ENCODE data around the gene CBY1. TPM values are rescaled to one million over a fixed set of nuclear protein-coding genes. Genes with fewer than 3 reads are reported as not detected.

Gene CBY1
- polyA plus RNA-seq, 1 of the 3 experiments (the other 2 are of a cell fraction), result 21.8 TPM

GRCh38 chr22:38719196-38719595 is 62.8 kb downstream of the CBY1 start:
- ChIA-PET POLR2A (no interaction called here), CTCF (interaction anchor here (4.7 kb wide), 1 partner anchor 14 kb away, joined by 15 read pairs; no protein-coding TSS in a partner anchor)
- H3K4me3 ChIP-seq (ENCODE audit: low read depth in 2 of 2, low read length in 1 of 2), result no peak overlapping the region
- H3K27me3 ChIP-seq (ENCODE audit: insufficient read depth), result no peaks in the 10 kb centered on the region
- peaks cover 13% of the 10 kb centered on the region; the same call in 1 of the 2 replicates for H3K79me2 ChIP-seq (ENCODE audit: insufficient read depth)
- H3K9me2 ChIP-seq, result no peaks in the 10 kb centered on the region
- peaks cover 6% of the 10 kb centered on the region for H3F3A ChIP-seq (replicated peaks; ENCODE audit: insufficient read depth)
- no peak for DNase-seq
- H2AFZ ChIP-seq (ENCODE audit: low read depth), result no peak overlapping the region
- WGBS (ENCODE audit: low lambda C conversion rate), result 88% methylated on average over 5 of the region's 6 CpGs
- no peaks in the 10 kb centered on the region for H3K9me3 ChIP-seq
- H3K36me3 ChIP-seq (replicated peaks in 1 of 2; ENCODE audit: control insufficient read depth in 1 of 2, insufficient read depth in 2 of 2, low read length in 1 of 2), result peaks cover 0 to 11% of the 10 kb centered on the region in 2 experiments
- H3K27ac ChIP-seq (ENCODE audit: low read depth in 2 of 2, low read length in 1 of 2), result peak overlapping the region in 1 of 2 experiments; percentile 64; a peak in 1 of 4 replicates
- no peak overlapping the region for H3K9ac ChIP-seq
- H3K4me1 ChIP-seq (ENCODE audit: control insufficient read depth in 1 of 2, insufficient read depth in 2 of 2, low read depth in 1 of 2, low read length in 1 of 2), result no peaks in the 10 kb centered on the region; a peak in 1 of 4 replicates
- no peak for TF ChIP-seq RAD21 (IDR thresholded peaks at IDR 0.05; ENCODE audit: low read length)
- no peak for TF ChIP-seq SMC3 (IDR thresholded peaks at IDR 0.05; ENCODE audit: low read depth, low read length)
- TF ChIP-seq POLR2AphosphoS5 (IDR thresholded peaks at IDR 0.05; ENCODE audit: low read depth, low read length), result no peak
- TF ChIP-seq JUND (IDR thresholded peaks at IDR 0.05), result no peak
- no peak for TF ChIP-seq NRF1 (IDR thresholded peaks at IDR 0.05; ENCODE audit: low read depth, low read length)
- no peak for TF ChIP-seq TCF12 (IDR thresholded peaks at IDR 0.05)
- no peak for TF ChIP-seq MXI1 (IDR thresholded peaks at IDR 0.05; ENCODE audit: low read depth, low read length)
- no peaks in the 10 kb centered on the region for H4K20me1 ChIP-seq (ENCODE audit: insufficient read depth)
- no peak overlapping the region for H3K4me2 ChIP-seq

- WGBS (ENCODE audit: low lambda C conversion rate), result 95% methylated on average over 3 of the region's 3 CpGs
These were observed 63.9 kb downstream of the CBY1 start for GRCh38 chr22:38720350-38720749.

More at GRCh38 chr22:38720350-38720749, 63.9 kb downstream of the CBY1 start:
- POLR2A ChIA-PET, result no interaction called here
- H4K20me1 ChIP-seq (ENCODE audit: insufficient read depth), result no peaks in the 10 kb centered on the region
- no peaks in the 10 kb centered on the region for H3K9me2 ChIP-seq
- CTCF ChIA-PET, result interaction anchor here (4.7 kb wide), 1 partner anchor 12 kb away, joined by 15 read pairs; no protein-coding TSS in a partner anchor
- TF ChIP-seq RCOR1 (IDR thresholded peaks at IDR 0.05; ENCODE audit: low read length), result no peak
- no peak for TF ChIP-seq POLR2AphosphoS5 (IDR thresholded peaks at IDR 0.05; ENCODE audit: low read depth, low read length)
- no peak for TF ChIP-seq USF1 (IDR thresholded peaks at IDR 0.05; ENCODE audit: borderline replicate concordance, low read depth)
- no peak for TF ChIP-seq IRF3 (IDR thresholded peaks at IDR 0.05; ENCODE audit: low read depth, low read length)
- TF ChIP-seq CHD2 (IDR thresholded peaks at IDR 0.05; ENCODE audit: low read length, partially characterized antibody), result no peak
- TF ChIP-seq MAX (IDR thresholded peaks at IDR 0.05; ENCODE audit: low read depth), result no peak
- no peak for TF ChIP-seq GATA2 (CRISPR knock-in tag; IDR thresholded peaks at IDR 0.05)
- TF ChIP-seq NFIC (IDR thresholded peaks at IDR 0.05; ENCODE audit: borderline replicate concordance), result no peak
- TF ChIP-seq CTCF (IDR thresholded peaks at IDR 0.05), result no peak
- no peak for TF ChIP-seq RAD21 (IDR thresholded peaks at IDR 0.05; ENCODE audit: low read length)
- TF ChIP-seq SMC3 (IDR thresholded peaks at IDR 0.05; ENCODE audit: low read depth, low read length), result no peak
- TF ChIP-seq YY1 (IDR thresholded peaks at IDR 0.05; ENCODE audit: low read depth), result no peak
- TF ChIP-seq MXI1 (IDR thresholded peaks at IDR 0.05; ENCODE audit: low read depth, low read length), result no peak
- no peak for TF ChIP-seq NRF1 (IDR thresholded peaks at IDR 0.05; ENCODE audit: low read depth, low read length)
- no peaks in the 10 kb centered on the region for H3K4me1 ChIP-seq (ENCODE audit: control insufficient read depth in 1 of 2, insufficient read depth in 2 of 2, low read depth in 1 of 2, low read length in 1 of 2)
- H3K4me2 ChIP-seq, result no peak overlapping the region
- peaks cover 0 to 15% of the 10 kb centered on the region in 2 experiments for H3K36me3 ChIP-seq (replicated peaks in 1 of 2; ENCODE audit: control insufficient read depth in 1 of 2, insufficient read depth in 2 of 2, low read length in 1 of 2)
- H3K9me3 ChIP-seq, result no peaks in the 10 kb centered on the region
- H3K27ac ChIP-seq (ENCODE audit: low read depth in 2 of 2, low read length in 1 of 2), result no peak overlapping the region
- no peak for DNase-seq
- peaks cover 2% of the 10 kb centered on the region; the same call in 1 of the 2 replicates for H3K79me2 ChIP-seq (ENCODE audit: insufficient read depth)
- peaks cover 6% of the 10 kb centered on the region for H3F3A ChIP-seq (replicated peaks; ENCODE audit: insufficient read depth)
- no peak overlapping the region for H3K4me3 ChIP-seq (ENCODE audit: low read depth in 2 of 2, low read length in 1 of 2)
- no peak overlapping the region for H3K9ac ChIP-seq
- H3K27me3 ChIP-seq (ENCODE audit: insufficient read depth), result no peaks in the 10 kb centered on the region
- no peak overlapping the region for H2AFZ ChIP-seq (ENCODE audit: low read depth)

Data from SK-N-SH (cell line).